GM06990 (cell line): ENCODE measurements around the gene SGMS2.

Experiments used
- DNase-seq: peaks from one replicate; pipeline ENCODE4 v3.0.0-alpha.2; 2011; ENCODE audit not compliant: insufficient read length; ENCODE audit errors: extremely low read depth
- H3K27me3 ChIP-seq: replicated peaks from 2 replicates; pipeline ENCODE4 v1.6.0; 2011; ENCODE audit warnings: low read length; ENCODE audit not compliant: control insufficient read depth, insufficient read depth
- H3K36me3 ChIP-seq: 2 replicates; pipeline ENCODE4 v1.5.1; 2011; ENCODE audit warnings: low read length; ENCODE audit not compliant: control insufficient read depth, insufficient read depth
- H3K4me3 ChIP-seq: replicated peaks from 2 replicates; pipeline ENCODE4 v1.5.1; 2011; ENCODE audit warnings: low read depth, mild to moderate bottlenecking, control low read depth, low read length
- CTCF ChIP-seq: IDR thresholded peaks from 2 replicates; pipeline ENCODE4 v1.5.1; 2011; ENCODE audit warnings: low read length, control low read depth, mild to moderate bottlenecking, inconsistent platforms; ENCODE audit not compliant: insufficient read depth, poor library complexity, severe bottlenecking

SGMS2 gene

DNA sequence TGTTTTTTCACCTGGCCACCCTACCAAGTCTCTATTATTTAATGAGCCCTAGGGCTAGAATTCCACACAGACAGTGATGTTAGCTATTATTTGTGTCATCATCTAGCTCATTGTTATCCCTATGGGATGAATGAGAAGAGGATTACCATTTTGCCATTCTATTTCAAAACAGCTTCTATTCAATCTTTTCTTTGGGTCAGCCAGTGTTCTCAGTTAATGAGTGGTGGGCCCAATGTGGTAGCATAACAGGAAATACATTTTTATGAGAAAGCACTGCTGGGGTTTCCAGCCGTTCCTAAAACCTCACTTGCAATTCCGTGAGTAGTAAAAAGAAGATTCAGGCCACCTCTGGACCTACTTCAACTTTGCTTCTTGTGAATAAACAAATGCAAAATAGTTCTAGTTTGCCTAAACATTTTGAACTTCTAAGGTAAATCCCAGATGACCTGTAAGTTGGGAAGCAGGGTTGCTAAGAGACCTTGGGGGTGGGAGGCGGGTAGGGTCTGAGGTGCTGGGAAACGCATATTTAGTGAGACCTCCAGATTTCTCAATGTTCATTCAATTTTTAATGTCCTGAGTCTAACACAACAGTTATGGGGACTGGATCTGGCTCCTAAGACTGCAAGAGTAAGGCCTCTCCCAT is 81.8 kb downstream of the SGMS2 start:
- Histone ChIP-seq H3K36me3 (no peaks in the 10 kb centered on the region), H3K4me3 (no peak overlapping the region), H3K27me3 (no peaks in the 10 kb centered on the region)
- no peak for TF ChIP-seq CTCF
- DNase-seq = no peak

- H3K4me3 ChIP-seq = no peak overlapping the region
- no peak for TF ChIP-seq CTCF
- no peaks in the 10 kb centered on the region for H3K36me3 ChIP-seq
- no peak for DNase-seq
- no peaks in the 10 kb centered on the region for H3K27me3 ChIP-seq
Measured at GRCh38 chr4:107908377-107908776, 83.6 kb downstream of the SGMS2 start.

DNA sequence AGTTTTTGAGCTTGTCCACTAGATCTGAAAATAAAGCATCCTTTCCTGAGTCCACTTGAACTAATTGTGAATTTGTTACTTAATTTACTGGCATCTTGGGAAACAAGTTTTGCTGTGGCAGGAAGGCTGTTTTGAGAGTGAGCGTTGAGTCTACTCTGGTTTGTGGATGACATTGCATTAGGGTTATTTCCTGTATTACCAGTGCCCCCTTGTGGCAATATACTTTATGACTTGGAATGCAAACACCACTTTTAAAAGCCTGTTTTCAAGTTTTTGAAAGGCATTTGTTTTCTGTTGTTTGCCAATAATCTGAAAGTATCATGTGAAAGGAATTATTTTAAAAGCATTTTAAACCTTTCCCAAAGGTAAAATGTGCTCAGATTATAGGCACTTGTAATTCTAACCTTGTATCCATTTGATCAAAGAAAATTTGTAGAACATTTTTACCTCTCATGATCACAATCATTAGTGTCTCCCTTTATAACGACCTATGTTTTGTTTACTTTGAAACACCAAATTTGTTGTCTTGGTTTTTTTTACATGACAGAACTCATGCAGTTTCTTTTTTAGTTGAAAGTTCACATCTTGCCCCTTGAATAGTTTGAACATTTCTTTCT is 88.7 kb downstream of the SGMS2 start:
- no peaks in the 10 kb centered on the region for H3K36me3 ChIP-seq
- H3K27me3 ChIP-seq = no peaks in the 10 kb centered on the region
- H3K4me3 ChIP-seq = no peak overlapping the region
- peak; percentile 13 for DNase-seq
- TF ChIP-seq CTCF = peak; percentile 58

- Histone ChIP-seq H3K36me3 (no peaks in the 10 kb centered on the region), H3K4me3 (no peak overlapping the region), H3K27me3 (no peaks in the 10 kb centered on the region)
- no peak for DNase-seq
- no peak for TF ChIP-seq CTCF
Measured at GRCh38 chr4:107915220-107915619, 90.5 kb downstream of the SGMS2 start.

- Histone ChIP-seq H3K4me3 (no peak overlapping the region), H3K27me3 (no peaks in the 10 kb centered on the region), H3K36me3 (no peaks in the 10 kb centered on the region)
- DNase-seq = no peak
- no peak for TF ChIP-seq CTCF
Measured at GRCh38 chr4:107916623-107917022, 91.9 kb downstream of the SGMS2 start.

DNA sequence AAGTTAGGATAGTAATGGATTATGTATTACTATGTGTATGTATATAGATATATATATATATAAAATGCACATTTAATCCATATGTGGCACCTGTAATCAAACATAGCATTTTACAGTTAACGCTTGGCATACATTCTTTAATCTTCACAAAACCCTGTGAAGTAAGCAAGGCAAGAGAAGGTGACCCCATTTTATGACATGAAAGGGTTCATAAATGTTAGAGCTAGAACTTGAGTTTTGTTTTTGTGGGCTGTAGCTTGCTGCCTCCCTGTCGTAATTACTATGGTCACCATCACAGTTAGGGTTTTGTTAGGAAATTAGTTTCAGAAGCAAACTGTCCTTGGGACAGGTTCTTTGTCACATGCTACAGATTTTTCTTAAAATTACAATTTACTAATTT is 92.8 kb downstream of the SGMS2 start:
- TF ChIP-seq CTCF = no peak
- Histone ChIP-seq H3K27me3 (no peaks in the 10 kb centered on the region), H3K4me3 (no peak overlapping the region), H3K36me3 (no peaks in the 10 kb centered on the region)
- DNase-seq = no peak
